Sigmoid colon (tissue), 4 donors: ENCODE data around the gene CHD9NB.
A peak's percentile ranks its signal among the peaks of the same experiment; 100 is the strongest.

ENCODE experiments used
- CTCF ChIP-seq, 4 experiments: fragments of 450-650 bp in 3 of 4; fragments of 200-600 bp in 1 of 4; IDR thresholded peaks; one replicate each; pipeline ENCODE4 v1.5.1; 2016 to 2019; ENCODE audit warnings: antibody characterized with exemption in 4 of 4, mild to moderate bottlenecking in 3 of 4, moderate library complexity in 2 of 4
- EP300 ChIP-seq, 4 donors: sonication (generic); formaldehyde crosslinking; IDR thresholded peaks; one replicate each; pipeline ENCODE4 v1.6.1; 2017; ENCODE audit warnings: antibody characterized with exemption in 4 of 4
- POLR2A ChIP-seq, 2 donors: fragments of 450-650 bp; IDR thresholded peaks; one replicate each; pipeline ENCODE4 v1.6.1; 2016; ENCODE audit warnings: antibody characterized with exemption in 2 of 2, mild to moderate bottlenecking in 2 of 2, moderate library complexity in 2 of 2
- POLR2AphosphoS5 ChIP-seq, 4 donors: sonication (generic); formaldehyde crosslinking; IDR thresholded peaks; one replicate each; pipeline ENCODE4 v1.6.1; 2017; ENCODE audit warnings: antibody characterized with exemption in 4 of 4

GRCh38 chr16:53085369-53085843 is 32.7 kb upstream of the CHD9NB start:
- no peak for TF ChIP-seq POLR2A (IDR thresholded peaks at IDR 0.05)
- no peak for TF ChIP-seq CTCF (IDR thresholded peaks at IDR 0.05)
- no peak for TF ChIP-seq EP300 (IDR thresholded peaks at IDR 0.05)
- TF ChIP-seq POLR2AphosphoS5 (IDR thresholded peaks at IDR 0.05) = peak in 1 of 4 donors; percentile 14
